Aorta (tissue), 5 donors: Measurements from ENCODE around the gene CEP57. TPM values are rescaled to one million over a fixed set of nuclear protein-coding genes. Genes with fewer than 3 reads are reported as not detected.

ENCODE experiments used
- ATAC-seq: fragments of 200-7000 bp; cut with Tn5 transposase; one replicate; pipeline ENCODE4 v1.9.1; 2022; ENCODE audit warnings: moderate library complexity; ENCODE audit not compliant: low FRiP score
- DNase-seq, 2 donors: peaks; one replicate each; pipeline ENCODE4 v3.0.0-alpha.2; 2020
- H3K27ac ChIP-seq, 2 donors: one replicate each; pipeline ENCODE4 v1.5.1; 2013; ENCODE audit warnings: low read length in 2 of 2, mild to moderate bottlenecking in 2 of 2, moderate library complexity in 2 of 2, control low read depth in 1 of 2, inconsistent platforms in 1 of 2, low read depth in 1 of 2
- H3K27me3 ChIP-seq, 2 donors: one replicate each; pipeline ENCODE4 v1.6.1; 2013; ENCODE audit warnings: control low read depth in 1 of 2, low read length in 1 of 2, mild to moderate bottlenecking in 1 of 2, moderate library complexity in 1 of 2; ENCODE audit not compliant: insufficient read depth in 2 of 2, control insufficient read depth in 1 of 2
- H3K36me3 ChIP-seq, 2 donors: one replicate each; pipeline ENCODE4 v1.6.1; 2013; ENCODE audit warnings: control low read depth in 1 of 2, low read length in 1 of 2, mild to moderate bottlenecking in 1 of 2; ENCODE audit not compliant: insufficient read depth in 2 of 2, control insufficient read depth in 1 of 2
- H3K4me1 ChIP-seq, 2 donors: one replicate each; pipeline ENCODE4 v1.6.1; 2013; ENCODE audit warnings: low read length in 2 of 2, control low read depth in 1 of 2, mild to moderate bottlenecking in 1 of 2, moderate library complexity in 1 of 2; ENCODE audit not compliant: insufficient read depth in 2 of 2, control insufficient read depth in 1 of 2
- H3K4me3 ChIP-seq, 2 donors: one replicate each; pipeline ENCODE4 v1.5.1; 2013; ENCODE audit warnings: low read length in 2 of 2, control low read depth in 1 of 2, mild to moderate bottlenecking in 1 of 2
- H3K9me3 ChIP-seq: one replicate; pipeline ENCODE4 v1.6.1; 2013; ENCODE audit warnings: mild to moderate bottlenecking, low read length; ENCODE audit not compliant: control insufficient read depth
- WGBS, 2 donors: extraction: QIAGEN DNeasy Blood & Tissue Kit; methylation state at CpG; one replicate each; pipeline ENCODE4 v1.1.7; 2013; 5-methylcytosine and 5-hydroxymethylcytosine counted together
- intact Hi-C, 2 donors: fragments of 100-400 bp; cut with DNase I; formaldehyde crosslinking; loops; one replicate each; pipeline versions ENCODE4 v1.14.2 to v1.15.0; 2022
- polyA plus RNA-seq, 2 donors: library from polyadenylated mRNA; stranded (reverse); fragments of 200-250 nt; gene quantifications; one replicate each; pipeline ENCODE4 v1.2.3, GENCODE V29; 2013
- total RNA-seq, 2 donors: library from RNA; stranded (reverse); fragmentation: NEBNext Ultra II Directional; extraction: Animal tissue kit (Norgen Biotek cat#: 25700); gene quantifications; one replicate each; pipeline ENCODE4 v1.2.1, GENCODE V29; 2021
- donor health status: healthy with polysubstance abuse.
- donor health status: Bipolar disorder and iron deficiency.
- donor health status: DM: no; HTN: no; CAD: no.
- donor health status: DM: no; HTN: no; CAD: no.
- donor health status: DM: yes; HTN: yes; CAD: no.

Gene CEP57
- total and polyA plus RNA-seq, 4 donors, result 20.5 to 39.3 (median 23.1) TPM

DNA sequence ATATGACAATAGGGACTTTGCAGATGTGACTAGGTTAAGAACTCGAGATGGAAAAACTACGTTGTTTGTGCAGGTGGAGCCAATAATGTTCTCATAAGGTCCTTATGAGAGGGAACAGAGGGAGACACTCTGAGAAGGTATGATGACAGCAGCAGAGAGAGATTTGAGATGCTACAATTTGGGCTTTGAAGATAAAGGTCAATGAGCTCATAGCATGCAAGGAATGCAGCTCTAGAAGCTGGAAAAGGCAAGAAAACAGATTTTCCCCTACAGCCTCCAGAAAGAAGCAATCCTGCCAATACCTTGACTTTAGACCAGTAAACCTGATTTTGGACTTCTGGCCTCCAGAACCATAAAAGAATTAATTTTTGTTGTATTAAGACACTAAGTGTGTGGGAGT is 21.8 kb upstream of the CEP57 start:
- Histone ChIP-seq H3K4me1 (no peaks in the 10 kb centered on the region), H3K9me3 (no peaks in the 10 kb centered on the region), H3K4me3 (no peak overlapping the region), H3K36me3 (no peaks in the 10 kb centered on the region), H3K27ac (no peak overlapping the region), H3K27me3 (no peaks in the 10 kb centered on the region)
- no peak for DNase-seq
- intact Hi-C loops, result loop anchor here (10.0 kb wide), 2 partner anchors 694 to 794 kb away; partner anchors contain the start of genes CWC15 (in 1 of the 2) and KDM4D (in 1 of the 2)
- 29 to 47% methylated on average over 2 of the region's 2 CpGs for WGBS, 2 donors
- ATAC-seq, result no peak

DNA sequence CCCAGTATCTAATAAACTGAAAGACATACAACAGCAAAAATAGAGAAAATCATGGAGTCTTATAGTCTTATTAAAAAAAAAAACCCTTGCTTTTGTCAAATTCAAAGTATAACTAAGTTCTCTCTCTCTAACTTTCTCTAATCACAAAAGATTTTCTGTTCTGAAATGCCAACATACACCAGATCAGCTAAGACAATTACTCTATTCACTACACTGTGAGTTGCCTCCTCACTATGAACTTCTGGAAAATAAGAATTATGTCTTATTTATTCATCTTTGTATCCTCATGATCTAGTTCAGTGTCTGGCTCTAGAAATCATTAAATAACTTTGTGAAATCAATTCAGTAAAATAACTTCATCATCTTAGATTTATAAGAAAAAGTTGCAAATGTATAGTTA is 13.4 kb upstream of the CEP57 start:
- Histone ChIP-seq H3K27me3 (no peaks in the 10 kb centered on the region), H3K9me3 (no peaks in the 10 kb centered on the region), H3K27ac (no peak overlapping the region), H3K36me3 (no peaks in the 10 kb centered on the region), H3K4me1 (no peaks in the 10 kb centered on the region), H3K4me3 (no peak overlapping the region)
- intact Hi-C loops, result no loop called here
- no peak for ATAC-seq
- no peak for DNase-seq

DNA sequence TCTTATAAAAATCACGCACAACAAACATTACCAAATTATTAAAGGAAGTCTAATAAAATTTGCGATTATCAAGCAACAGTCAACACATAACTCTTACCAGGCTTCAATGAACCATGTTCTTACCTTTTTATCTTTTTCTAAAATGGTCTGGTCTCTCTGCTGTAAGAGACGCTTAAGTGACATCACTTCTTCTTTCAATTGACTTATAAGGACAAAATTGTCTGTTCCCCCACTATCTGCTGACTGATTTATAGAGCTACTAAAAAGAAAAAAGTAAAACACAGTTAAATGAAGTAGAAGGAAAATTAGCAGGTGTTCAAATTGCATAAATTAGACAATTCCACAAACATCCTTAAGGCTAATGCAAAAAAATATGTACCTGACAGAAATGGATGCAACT is 11.6 kb upstream of the CEP57 start:
- no peak for DNase-seq
- Histone ChIP-seq H3K27me3 (no peaks in the 10 kb centered on the region), H3K4me3 (no peak overlapping the region), H3K9me3 (no peaks in the 10 kb centered on the region), H3K4me1 (no peaks in the 10 kb centered on the region), H3K36me3 (peaks cover 0 to 1% of the 10 kb centered on the region in 2 donors), H3K27ac (no peak overlapping the region)
- intact Hi-C loops, result no loop called here
- no peak for ATAC-seq
- 92 to 96% methylated on average over 3 of the region's 3 CpGs for WGBS, 2 donors

DNA sequence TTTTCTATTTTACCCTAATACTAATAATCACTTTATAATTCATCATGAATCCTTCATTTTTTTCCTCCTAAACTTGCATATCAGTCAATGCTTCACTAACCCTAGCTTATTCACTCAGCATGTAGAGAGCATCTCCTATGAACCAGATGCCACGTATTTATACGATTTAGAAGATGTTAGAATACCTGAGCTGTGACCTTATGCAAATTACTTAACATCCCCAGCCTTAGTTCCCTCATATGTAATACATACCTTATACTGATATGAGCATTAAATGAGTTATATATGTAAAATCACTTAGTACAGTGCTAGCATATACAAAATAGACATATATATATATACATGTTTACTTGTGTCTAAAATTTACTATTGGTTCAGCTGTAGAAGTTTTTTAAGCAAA is 9.8 kb upstream of the CEP57 start:
- intact Hi-C loops, result no loop called here
- DNase-seq (no peak), ATAC-seq (no peak)
- no peaks in the 10 kb centered on the region for H3K27me3 ChIP-seq
- H3K9me3 ChIP-seq, result no peaks in the 10 kb centered on the region
- 75 to 86% methylated on average over 2 of the region's 2 CpGs for WGBS, 2 donors
- no peaks in the 10 kb centered on the region for H3K4me1 ChIP-seq
- H3K27ac ChIP-seq, result no peak overlapping the region
- no peak overlapping the region for H3K4me3 ChIP-seq
- H3K36me3 ChIP-seq, result peaks cover 0 to 6% of the 10 kb centered on the region in 2 donors

DNA sequence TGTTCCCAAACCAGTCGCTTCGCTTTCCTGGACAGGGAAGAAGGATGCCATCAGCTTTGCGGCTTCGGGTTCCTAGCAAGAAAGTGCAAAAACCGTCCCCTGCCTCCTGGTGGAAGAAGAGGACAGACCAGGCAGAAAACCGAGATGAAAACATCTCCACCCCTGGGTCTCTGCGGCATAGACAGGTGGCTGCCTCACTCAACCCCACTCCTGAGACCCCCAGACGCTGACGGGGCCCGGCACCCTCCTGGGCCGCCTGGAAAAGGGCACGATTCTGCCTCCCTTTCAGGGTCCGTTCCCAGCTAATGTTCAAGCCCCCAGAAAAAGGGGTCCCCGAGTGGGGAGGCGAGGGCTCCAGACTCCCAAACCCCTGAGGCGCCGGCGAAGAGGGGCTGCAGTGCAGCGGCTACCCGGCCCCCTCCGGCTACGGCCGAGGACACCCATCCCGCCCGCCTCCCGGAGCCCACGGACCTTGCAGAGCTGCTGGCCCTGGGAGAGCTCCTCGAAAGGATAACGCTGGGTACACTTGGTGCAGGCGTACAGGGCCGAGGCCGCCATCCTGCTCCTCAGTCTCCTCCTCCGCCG is 1.3 kb upstream of the CEP57 start:
- H3K9me3 ChIP-seq, result no peaks in the 10 kb centered on the region
- ATAC-seq (no peak), DNase-seq (no peak)
- H3K4me3 ChIP-seq, result peak overlapping the region; percentile 80 to 89
- H3K27ac ChIP-seq, result peak overlapping the region in 1 of 2 donors; percentile 97
- 0 to 1% methylated on average over 34 of the region's 34 CpGs for WGBS, 2 donors
- intact Hi-C loops, result no loop called here
- H3K4me1 ChIP-seq, result peaks cover 0 to 2% of the 10 kb centered on the region in 2 donors
- no peaks in the 10 kb centered on the region for H3K27me3 ChIP-seq
- H3K36me3 ChIP-seq, result peaks cover 0 to 5% of the 10 kb centered on the region in 2 donors

DNA sequence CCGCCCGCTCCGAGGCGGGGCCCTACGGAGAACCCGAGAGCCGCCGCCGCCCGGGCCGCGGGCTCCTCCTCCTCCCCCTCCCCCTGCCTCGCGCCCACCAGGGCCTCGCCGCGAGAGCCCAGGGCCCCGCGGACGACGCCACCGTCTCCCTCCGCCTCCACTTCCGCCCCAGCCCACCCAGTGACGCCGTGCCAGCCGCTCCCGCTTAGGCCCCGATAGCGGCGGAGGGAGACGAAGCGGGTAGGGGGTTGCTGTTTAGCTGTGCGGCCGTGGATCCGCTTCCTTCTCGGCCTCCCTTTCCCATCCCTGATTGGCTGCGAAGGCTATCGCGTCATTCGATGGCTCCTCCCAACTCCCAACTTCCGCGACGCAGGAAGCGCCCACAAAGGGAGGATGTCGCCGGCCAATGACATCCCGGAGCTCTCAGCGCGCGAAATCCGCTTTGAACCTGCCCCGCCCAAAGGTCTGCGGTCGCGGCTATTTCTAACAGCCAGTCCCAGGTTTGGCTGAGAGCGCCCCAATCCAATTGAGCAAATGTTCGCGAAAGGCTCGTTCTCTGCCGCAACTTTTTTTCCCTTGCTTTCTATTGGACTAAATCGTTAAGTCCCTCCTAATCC is 684 bp upstream of the CEP57 start, which contains the start of gene FAM76B:
Gene FAM76B, minus strand, starts transcription at position 277 of the 617 bp plus-strand sequence. CDS start 304 bp downstream, outside the sequence.
- no peaks in the 10 kb centered on the region for H3K9me3 ChIP-seq
- peaks cover 0 to 4% of the 10 kb centered on the region in 2 donors for H3K36me3 ChIP-seq
- peaks cover 0 to 2% of the 10 kb centered on the region in 2 donors for H3K4me1 ChIP-seq
- intact Hi-C loops, result no loop called here
- WGBS, 2 donors, result 1% methylated on average over 53 to 62 of the region's 62 CpGs
- DNase-seq (peak; percentile 98), ATAC-seq (peak; percentile 97)
- peak within 1 kb of the TSS; percentile 85 to 89 for H3K4me3 ChIP-seq
- peak within 1 kb of the TSS; percentile 58 to 97 for H3K27ac ChIP-seq
- no peaks in the 10 kb centered on the region for H3K27me3 ChIP-seq

DNA sequence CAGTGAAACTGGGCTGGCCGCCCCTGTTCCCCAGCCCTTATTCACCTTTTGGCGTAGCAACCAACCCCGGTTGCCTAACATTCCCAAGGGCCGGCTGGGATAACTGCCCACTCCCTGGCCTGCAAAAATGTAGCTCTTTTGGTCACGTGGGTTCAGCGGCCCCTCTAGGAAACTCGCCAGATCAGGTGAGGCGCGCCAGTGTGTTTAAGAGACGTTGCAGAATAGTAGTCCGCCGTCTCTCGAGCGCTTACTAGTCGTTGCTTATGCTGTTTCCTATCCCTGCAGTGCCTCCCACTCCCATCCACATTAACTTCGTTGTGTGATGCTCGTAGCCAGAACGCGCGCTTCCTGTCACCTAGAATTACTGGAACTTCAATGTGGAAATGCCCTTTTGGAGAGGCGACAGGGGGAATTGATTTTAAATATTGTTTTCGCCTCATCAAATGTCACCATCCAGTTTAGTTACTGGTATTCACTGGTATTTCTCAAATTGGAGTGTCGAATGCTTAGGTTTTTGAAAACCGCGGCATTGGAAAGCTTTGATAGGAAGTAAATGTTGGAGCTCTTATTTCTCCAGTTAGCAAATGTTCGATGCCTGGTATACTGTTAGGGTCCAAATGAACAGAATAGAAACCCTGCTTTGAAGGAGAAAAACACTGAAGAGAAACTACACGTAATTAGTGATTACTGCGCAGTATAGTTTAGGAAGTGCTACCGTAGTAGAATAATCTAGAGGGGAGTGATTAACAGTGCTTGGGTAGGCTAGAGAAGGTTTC is 823 bp downstream of the CEP57 start:
- 4 to 6% methylated on average over 29 of the region's 29 CpGs for WGBS, 2 donors
- peak overlapping the region in 1 of 2 donors; percentile 93 for H3K27ac ChIP-seq
- no peaks in the 10 kb centered on the region for H3K9me3 ChIP-seq
- H3K36me3 ChIP-seq, result no peaks in the 10 kb centered on the region
- H3K4me1 ChIP-seq, result peaks cover 0 to 2% of the 10 kb centered on the region in 2 donors
- H3K27me3 ChIP-seq, result no peaks in the 10 kb centered on the region
- peak; percentile 1 for ATAC-seq
- peak overlapping the region; percentile 56 to 79 for H3K4me3 ChIP-seq
- DNase-seq, result peak; percentile 74 to 83
- intact Hi-C loops, result no loop called here

DNA sequence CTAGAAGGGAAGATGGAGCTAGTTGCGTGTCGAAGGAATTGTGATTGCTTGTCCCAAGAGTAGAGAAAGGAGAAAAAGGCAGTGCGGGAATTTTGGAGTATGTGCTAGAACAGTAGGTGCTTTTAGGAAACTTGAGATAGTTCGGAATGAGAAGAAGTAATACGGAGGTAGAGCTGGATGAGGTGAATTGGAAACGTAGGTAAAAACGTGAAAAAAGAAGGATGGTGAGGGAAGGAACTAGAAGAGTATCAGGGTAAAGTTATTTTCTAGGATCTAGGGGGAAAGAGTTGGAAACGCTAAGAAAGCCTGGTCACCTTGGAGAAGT is 1.4 kb downstream of the CEP57 start:
- intact Hi-C loops, result no loop called here
- DNase-seq (no peak), ATAC-seq (no peak)
- H3K27ac ChIP-seq, result no peak overlapping the region
- peak overlapping the region; percentile 56 to 79 for H3K4me3 ChIP-seq
- H3K4me1 ChIP-seq, result peaks cover 0 to 2% of the 10 kb centered on the region in 2 donors
- no peaks in the 10 kb centered on the region for H3K27me3 ChIP-seq
- H3K36me3 ChIP-seq, result no peaks in the 10 kb centered on the region
- 42 to 56% methylated on average over 8 of the region's 8 CpGs for WGBS, 2 donors
- H3K9me3 ChIP-seq, result no peaks in the 10 kb centered on the region
